Calu3 (cell line): Measurements from ENCODE around the gene TAAR9. TPM values are rescaled to one million over a fixed set of nuclear protein-coding genes. Genes with fewer than 3 reads are reported as not detected.
"Not testable (repeated sequence)": the region's sequence is repeated elsewhere in the genome, so short reads cannot be mapped to it uniquely, and the experiment has no call there.

ENCODE experiments used
- BruUV-seq: library from RNA; stranded (reverse); fragments of 400-500 nt; replicated peaks from 2 replicates; lab custom pipeline; 2021; lab: Mats Ljungman, UMichigan
- CTCF ChIA-PET: fragments of 300-600 bp; sonication (Branson Sonifier 250); formaldehyde crosslinking; loops from one replicate; lab custom pipeline; 2022; ENCODE audit warnings: antibody characterized with exemption; lab: Charles Lee
- DNase-seq: peaks from one replicate; pipeline ENCODE4 v3.0.0; 2022
- H3K27ac Mint-ChIP-seq: one replicate; pipeline ENCODE4 v1.8.0; 2022; ENCODE audit warnings: mixed read lengths; ENCODE audit not compliant: unreplicated experiment
- H3K27me3 Mint-ChIP-seq: one replicate; pipeline ENCODE4 v1.8.0; 2022; ENCODE audit warnings: mixed read lengths; ENCODE audit not compliant: unreplicated experiment
- H3K36me3 Mint-ChIP-seq: one replicate; pipeline ENCODE4 v1.8.0; 2022; ENCODE audit warnings: mild to moderate bottlenecking, moderate library complexity, mixed read lengths; ENCODE audit not compliant: insufficient read depth, unreplicated experiment
- H3K4me1 Mint-ChIP-seq: one replicate; pipeline ENCODE4 v1.8.0; 2022; ENCODE audit warnings: mild to moderate bottlenecking, low read depth, mixed read lengths; ENCODE audit not compliant: unreplicated experiment
- H3K4me3 Mint-ChIP-seq: one replicate; pipeline ENCODE4 v1.8.0; 2022; ENCODE audit warnings: mild to moderate bottlenecking, low read depth, moderate library complexity, mixed read lengths; ENCODE audit not compliant: unreplicated experiment
- H3K9me3 Mint-ChIP-seq: one replicate; pipeline ENCODE4 v1.8.0; 2022; ENCODE audit warnings: low read depth, mixed read lengths; ENCODE audit not compliant: unreplicated experiment
- CTCF ChIP-seq: fragments of 200-600 bp; IDR thresholded peaks from one replicate; pipeline ENCODE4 v1.8.0; 2022; ENCODE audit warnings: antibody characterized with exemption; ENCODE audit not compliant: unreplicated experiment
- intact Hi-C: fragments of 100-400 bp; cut with micrococcal nuclease; formaldehyde crosslinking; loops from one replicate; pipeline ENCODE4 v1.10.0; 2022; ENCODE audit not compliant: unreplicated experiment
- total RNA-seq: library from RNA; stranded (reverse); gene quantifications from 2 replicates; pipeline ENCODE4 v1.2.3, GENCODE V29; 2022

The TAAR9 gene
- total RNA-seq, 1 experiment from 2014 or later, result not detected

GRCh38 chr6:132548746-132549463 is 10.8 kb downstream of the TAAR9 start:
- no peaks in the 10 kb centered on the region for H3K9me3 Mint-ChIP-seq
- peaks cover 2% of the 10 kb centered on the region for H3K4me1 Mint-ChIP-seq
- CTCF ChIA-PET, result no interaction called here
- no peak for TF ChIP-seq CTCF
- BruUV-seq, result no TSS peak
- no peak overlapping the region for H3K4me3 Mint-ChIP-seq
- DNase-seq, result no peak
- H3K27ac Mint-ChIP-seq, result no peak overlapping the region
- intact Hi-C loops, result no loop called here
- no peaks in the 10 kb centered on the region for H3K27me3 Mint-ChIP-seq
- no peaks in the 10 kb centered on the region for H3K36me3 Mint-ChIP-seq

- intact Hi-C loops, result no loop called here
- Mint-ChIP-seq H3K9me3 (no peaks in the 10 kb centered on the region), H3K4me1 (no peaks in the 10 kb centered on the region), H3K27ac (no peak overlapping the region), H3K4me3 (no peak overlapping the region), H3K36me3 (no peaks in the 10 kb centered on the region), H3K27me3 (no peaks in the 10 kb centered on the region)
- CTCF ChIA-PET, result interaction anchor here (0.8 kb wide), 1 partner anchor 34 kb away, joined by 3 read pairs; no protein-coding TSS in a partner anchor
- no peak for TF ChIP-seq CTCF
- no TSS peak for BruUV-seq
- no peak for DNase-seq
Observed at GRCh38 chr6:132551214-132551613, 13.1 kb downstream of the TAAR9 start.

- DNase-seq, result no peak
- no peak for TF ChIP-seq CTCF
- Mint-ChIP-seq H3K27ac (no peak within 1 kb of the TSS), H3K9me3 (no peaks in the 10 kb centered on the region), H3K4me3 (no peak within 1 kb of the TSS), H3K36me3 (no peaks in the 10 kb centered on the region), H3K27me3 (no peaks in the 10 kb centered on the region), H3K4me1 (no peaks in the 10 kb centered on the region)
- no TSS peak for BruUV-seq
- intact Hi-C loops, result no loop called here
- CTCF ChIA-PET, result interaction anchor here (0.5 kb wide), 1 partner anchor 268 kb away, joined by 3 read pairs; no protein-coding TSS in a partner anchor
Observed at GRCh38 chr6:132552372-132552771, 14.3 kb downstream of the TAAR9 start, which contains the start of gene TAAR8. Gene TAAR8, plus strand, starts transcription at chr6:132552672. Its CDS starts 21 bp downstream, at chr6:132552693.

- H3K36me3 Mint-ChIP-seq, H3K4me1 Mint-ChIP-seq, H3K27me3 Mint-ChIP-seq, DNase-seq, H3K27ac Mint-ChIP-seq, intact Hi-C loops, H3K4me3 Mint-ChIP-seq, CTCF ChIA-PET, H3K9me3 Mint-ChIP-seq, BruUV-seq: not testable (repeated sequence)
Observed at GRCh38 chr6:132560087-132560486, 22.0 kb downstream of the TAAR9 start.

GRCh38 chr6:132566404-132566803 is 28.3 kb downstream of the TAAR9 start:
- no peak for TF ChIP-seq CTCF
- CTCF ChIA-PET, result no interaction called here
- no peaks in the 10 kb centered on the region for H3K36me3 Mint-ChIP-seq
- H3K4me3 Mint-ChIP-seq, result no peak overlapping the region
- H3K4me1 Mint-ChIP-seq, result peaks cover 7% of the 10 kb centered on the region
- peaks cover 2% of the 10 kb centered on the region for H3K9me3 Mint-ChIP-seq
- H3K27ac Mint-ChIP-seq, result no peak overlapping the region
- no peak for DNase-seq
- intact Hi-C loops, result no loop called here
- no peaks in the 10 kb centered on the region for H3K27me3 Mint-ChIP-seq
- no TSS peak for BruUV-seq
